ENCODE measurements around the gene NEIL3. TPM values are rescaled to one million over a fixed set of nuclear protein-coding genes. Genes with fewer than 3 reads are reported as not detected.

Gene NEIL3
- total RNA-seq, 1 experiment from 2014 or later, result 6.3 TPM

- H3K27me3 ChIP-seq (ENCODE audit: insufficient read depth, low read length), result no peaks in the 10 kb centered on the region
- H3K79me1 ChIP-seq (ENCODE audit: insufficient read depth, low read depth, low read length, poor library complexity, severe bottlenecking), result no peaks in the 10 kb centered on the region
- H3K4me2 ChIP-seq (ENCODE audit: insufficient read depth, insufficient read length, low read length), result no peak overlapping the region
- H2AK5ac ChIP-seq (ENCODE audit: insufficient read length, low read length), result no peak overlapping the region
- DNase-seq, result no peak
- TF ChIP-seq CTCF (conservative IDR thresholded peaks at IDR 0.05), result no peak
- H3K27me3 Mint-ChIP-seq (ENCODE audit: low read depth), result no peaks in the 10 kb centered on the region
- no peak overlapping the region for H3K23ac ChIP-seq (ENCODE audit: insufficient read length, low read depth, low read length)
- H3K9ac ChIP-seq (ENCODE audit: extremely low read depth, insufficient read length, low read length), result no peak overlapping the region
- H3K9me3 Mint-ChIP-seq, result peaks cover 0 to 2% of the 10 kb centered on the region in 2 experiments; a peak in 1 of 5 replicates
- no peaks in the 10 kb centered on the region for H3K79me2 ChIP-seq (ENCODE audit: insufficient read depth, low read length)
- H2BK5ac ChIP-seq (ENCODE audit: insufficient read length, low read length), result no peak overlapping the region
- no peaks in the 10 kb centered on the region for H3K9me3 ChIP-seq (ENCODE audit: control insufficient read depth, low read depth, low read length)
- no peaks in the 10 kb centered on the region for H3K23me2 ChIP-seq (ENCODE audit: insufficient read length, low read depth, low read length, poor library complexity, severe bottlenecking)
- no peak overlapping the region for H3K18ac ChIP-seq (ENCODE audit: insufficient read length, low read depth, low read length)
- no peak overlapping the region for H3K27ac ChIP-seq (ENCODE audit: insufficient read length, low read depth, low read length)
- H2BK20ac ChIP-seq (ENCODE audit: low read depth, low read length, poor library complexity, severe bottlenecking), result no peak overlapping the region
- H2BK120ac ChIP-seq (ENCODE audit: low read depth, low read length, poor library complexity, severe bottlenecking), result no peak overlapping the region
- H3K4ac ChIP-seq (ENCODE audit: low read depth, low read length), result no peak overlapping the region
- H4K5ac ChIP-seq (ENCODE audit: insufficient read length, low read depth, low read length), result no peak overlapping the region
- H3T11ph ChIP-seq (ENCODE audit: low read length), result no peak overlapping the region
- H3K56ac ChIP-seq (ENCODE audit: insufficient read length, low read depth, low read length), result no peak overlapping the region
- no peak overlapping the region for H3K14ac ChIP-seq (ENCODE audit: insufficient read depth, low read length)
- H2BK12ac ChIP-seq (ENCODE audit: insufficient read length, low read depth, low read length), result no peak overlapping the region
- no peak overlapping the region for H3K27ac Mint-ChIP-seq
- H2AFZ ChIP-seq (ENCODE audit: low read length), result no peak overlapping the region
- no peak overlapping the region for H3K4me3 Mint-ChIP-seq
- H3K36me3 Mint-ChIP-seq (ENCODE audit: insufficient read depth in 1 of 3, low read depth in 3 of 3), result no peaks in the 10 kb centered on the region; a peak in 1 of 7 replicates
- no peak overlapping the region for H2BK15ac ChIP-seq (ENCODE audit: low read depth, low read length)
- no peaks in the 10 kb centered on the region for H3K4me1 Mint-ChIP-seq
- H3K4me1 ChIP-seq (ENCODE audit: insufficient read depth, low read length), result no peaks in the 10 kb centered on the region
- H4K8ac ChIP-seq (replicated peaks; ENCODE audit: insufficient read length, low read depth, low read length), result no peak overlapping the region
- no peaks in the 10 kb centered on the region for H4K20me1 ChIP-seq (ENCODE audit: control insufficient read depth, insufficient read depth, insufficient read length)
- WGBS (ENCODE audit: extremely low coverage, insufficient read length, low lambda C conversion rate), result no CpG with 5 or more reads among the region's 4 CpGs
- no peak overlapping the region for H4K91ac ChIP-seq (ENCODE audit: insufficient read length, low read depth, low read length)
Measured at GRCh38 chr4:177281351-177281909, 28.2 kb upstream of the NEIL3 start.

All from H9 (cell line).